Tibial nerve (tissue), 4 donors: Measurements from ENCODE around the gene CYP19A1. TPM values are rescaled to one million over a fixed set of nuclear protein-coding genes. Genes with fewer than 3 reads are reported as not detected.

ENCODE experiments used
- DNase-seq, 2 donors: peaks; one replicate each; pipeline ENCODE4 v3.0.0-alpha.2; 2019; ENCODE audit warnings: low spot score in 2 of 2
- H3K27ac ChIP-seq, 4 donors: fragments of 200-600 bp; sonication (generic) in 3 of 4; one replicate each; pipeline ENCODE4 v1.5.1; 2017 to 2019; ENCODE audit warnings: mild to moderate bottlenecking in 1 of 4
- H3K27me3 ChIP-seq, 2 donors: fragments of 200-600 bp; sonication (generic) in 1 of 2; one replicate each; pipeline versions ENCODE4 v1.5.1 to v1.6.0; 2017 to 2019
- H3K36me3 ChIP-seq, 3 donors: fragments of 200-600 bp; sonication (generic); one replicate each; pipeline ENCODE4 v1.5.1; 2018 to 2019
- H3K4me1 ChIP-seq, 4 donors: fragments of 200-600 bp; sonication (generic) in 3 of 4; one replicate each; pipeline ENCODE4 v1.5.1; 2017 to 2019
- H3K4me3 ChIP-seq, 4 donors: fragments of 200-600 bp; sonication (generic) in 3 of 4; one replicate each; pipeline ENCODE4 v1.5.1; 2017 to 2019; ENCODE audit warnings: mild to moderate bottlenecking in 1 of 4, moderate library complexity in 1 of 4
- H3K9me3 ChIP-seq, 4 donors: fragments of 200-600 bp; sonication (generic) in 3 of 4; one replicate each; pipeline ENCODE4 v1.5.1; 2017 to 2019
- EP300 ChIP-seq, 2 donors: sonication (generic); formaldehyde crosslinking; IDR thresholded peaks; one replicate each; pipeline ENCODE4 v1.6.1; 2017; ENCODE audit warnings: antibody characterized with exemption in 2 of 2, mild to moderate bottlenecking in 1 of 2
- POLR2A ChIP-seq, 2 donors: fragments of 450-650 bp; IDR thresholded peaks; one replicate each; pipeline ENCODE4 v1.6.1; 2017; ENCODE audit warnings: antibody characterized with exemption in 2 of 2, mild to moderate bottlenecking in 2 of 2, moderate library complexity in 2 of 2
- WGBS, 2 donors: methylation state at CpG; one replicate each; pipeline ENCODE4 v1.1.5; 2018; 5-methylcytosine and 5-hydroxymethylcytosine counted together
- total RNA-seq, 4 donors: library from RNA; depleted of rRNA; stranded (reverse); fragments of >200 nt; gene quantifications; one replicate each; pipeline ENCODE4 v1.1.0, GENCODE V29; 2016
- TF ChIP-seq, protein P1 (sequence below), 5 experiments: fragments of 200-600 bp in 3 of 5; fragments of 450-650 bp in 2 of 5; sonication (generic) in 3 of 5; IDR thresholded peaks; one replicate each; pipeline ENCODE4 v1.5.1; 2016 to 2019; ENCODE audit warnings: antibody characterized with exemption in 5 of 5, mild to moderate bottlenecking in 3 of 5, moderate library complexity in 2 of 5

CYP19A1 gene
- total RNA-seq, 4 donors from 2014 or later: 6.3 to 124 (median 15.6) TPM

DNA sequence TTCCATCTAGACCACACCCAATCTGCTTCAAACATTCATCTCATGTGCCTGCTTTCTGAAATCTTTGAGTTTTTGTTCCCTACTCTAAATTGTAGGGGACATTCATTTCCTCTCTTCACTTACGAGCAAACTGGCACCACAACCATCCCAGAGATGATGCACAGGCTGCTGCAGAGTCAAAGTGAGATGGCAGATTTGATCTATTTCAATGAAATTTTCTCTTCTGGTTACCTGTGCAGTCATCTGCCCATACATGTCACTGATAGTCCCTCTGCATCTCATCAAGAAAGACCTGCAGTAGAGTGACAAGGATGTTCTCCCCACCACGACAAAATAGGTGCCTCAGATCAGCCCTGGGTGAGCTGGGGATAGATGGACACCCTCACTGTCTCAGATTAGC lies 125.5 kb downstream of the CYP19A1 start:
- Histone ChIP-seq H3K9me3 (no peaks in the 10 kb centered on the region), H3K36me3 (no peaks in the 10 kb centered on the region), H3K27ac (no peak overlapping the region), H3K4me1 (no peaks in the 10 kb centered on the region), H3K27me3 (no peaks in the 10 kb centered on the region), H3K4me3 (no peak overlapping the region)
- no peak for DNase-seq
- WGBS, 2 donors: 85 to 87% methylated on average over 2 of the region's 2 CpGs
- no peak for TF ChIP-seq EP300 (IDR thresholded peaks at IDR 0.05)
- TF ChIP-seq, protein P1, sequence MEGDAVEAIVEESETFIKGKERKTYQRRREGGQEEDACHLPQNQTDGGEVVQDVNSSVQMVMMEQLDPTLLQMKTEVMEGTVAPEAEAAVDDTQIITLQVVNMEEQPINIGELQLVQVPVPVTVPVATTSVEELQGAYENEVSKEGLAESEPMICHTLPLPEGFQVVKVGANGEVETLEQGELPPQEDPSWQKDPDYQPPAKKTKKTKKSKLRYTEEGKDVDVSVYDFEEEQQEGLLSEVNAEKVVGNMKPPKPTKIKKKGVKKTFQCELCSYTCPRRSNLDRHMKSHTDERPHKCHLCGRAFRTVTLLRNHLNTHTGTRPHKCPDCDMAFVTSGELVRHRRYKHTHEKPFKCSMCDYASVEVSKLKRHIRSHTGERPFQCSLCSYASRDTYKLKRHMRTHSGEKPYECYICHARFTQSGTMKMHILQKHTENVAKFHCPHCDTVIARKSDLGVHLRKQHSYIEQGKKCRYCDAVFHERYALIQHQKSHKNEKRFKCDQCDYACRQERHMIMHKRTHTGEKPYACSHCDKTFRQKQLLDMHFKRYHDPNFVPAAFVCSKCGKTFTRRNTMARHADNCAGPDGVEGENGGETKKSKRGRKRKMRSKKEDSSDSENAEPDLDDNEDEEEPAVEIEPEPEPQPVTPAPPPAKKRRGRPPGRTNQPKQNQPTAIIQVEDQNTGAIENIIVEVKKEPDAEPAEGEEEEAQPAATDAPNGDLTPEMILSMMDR (IDR thresholded peaks at IDR 0.05): no peak
- no peak for TF ChIP-seq POLR2A (IDR thresholded peaks at IDR 0.05)

GRCh38 chr15:51212239-51212638 lies 126.2 kb downstream of the CYP19A1 start:
- H3K4me1 ChIP-seq: no peaks in the 10 kb centered on the region
- TF ChIP-seq EP300 (IDR thresholded peaks at IDR 0.05) (no peak), POLR2A (IDR thresholded peaks at IDR 0.05) (no peak)
- TF ChIP-seq, protein P1 (IDR thresholded peaks at IDR 0.05): no peak
- 83% methylated on average over 5 of the region's 5 CpGs for WGBS, 2 donors

GRCh38 chr15:51205050-51205975 lies 133.1 kb downstream of the CYP19A1 start:
- Histone ChIP-seq H3K27me3 (no peaks in the 10 kb centered on the region), H3K27ac (no peak overlapping the region), H3K36me3 (no peaks in the 10 kb centered on the region), H3K4me1 (no peaks in the 10 kb centered on the region), H3K9me3 (no peaks in the 10 kb centered on the region), H3K4me3 (no peak overlapping the region)
- TF ChIP-seq EP300 (IDR thresholded peaks at IDR 0.05) (no peak), POLR2A (IDR thresholded peaks at IDR 0.05) (no peak)
- TF ChIP-seq, protein P1 (IDR thresholded peaks at IDR 0.05): no peak
- WGBS, 2 donors: 78 to 92% methylated on average over 3 of the region's 3 CpGs
- no peak for DNase-seq

More at GRCh38 chr15:51212239-51212638, 126.2 kb downstream of the CYP19A1 start:
- Histone ChIP-seq H3K27me3 (no peaks in the 10 kb centered on the region), H3K4me3 (no peak overlapping the region), H3K27ac (no peak overlapping the region), H3K36me3 (no peaks in the 10 kb centered on the region), H3K9me3 (no peaks in the 10 kb centered on the region)
- no peak for DNase-seq

DNA sequence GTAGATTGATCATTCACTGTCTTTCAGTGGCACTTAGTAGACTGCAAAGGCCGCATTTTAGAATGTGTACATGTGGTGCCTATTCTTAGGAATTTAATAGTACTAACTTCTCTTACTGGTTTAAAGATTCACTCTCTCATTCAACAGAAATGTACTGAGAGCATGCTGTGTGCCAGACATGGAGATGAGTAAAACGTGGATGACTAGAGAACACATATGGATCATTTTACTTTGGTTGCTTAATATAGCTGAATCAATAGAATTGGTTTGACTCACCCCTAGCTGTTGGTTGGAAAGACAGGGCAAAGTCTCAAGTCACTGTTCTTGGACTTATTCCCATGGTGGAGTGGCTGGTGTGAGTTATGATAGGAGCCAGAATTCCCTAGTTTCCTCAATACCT lies 134.6 kb downstream of the CYP19A1 start:
- H3K4me3 ChIP-seq: no peak overlapping the region
- no peaks in the 10 kb centered on the region for H3K9me3 ChIP-seq
- H3K36me3 ChIP-seq: no peaks in the 10 kb centered on the region
- DNase-seq: no peak
- H3K27ac ChIP-seq: no peak overlapping the region
- 80 to 95% methylated on average over 2 of the region's 2 CpGs for whole genome bisulfite sequencing, 2 donors
- TF ChIP-seq, protein P1 (IDR thresholded peaks at IDR 0.05): no peak
- TF ChIP-seq POLR2A (IDR thresholded peaks at IDR 0.05) (no peak), EP300 (IDR thresholded peaks at IDR 0.05) (no peak)
- H3K27me3 ChIP-seq: no peaks in the 10 kb centered on the region
- no peaks in the 10 kb centered on the region for H3K4me1 ChIP-seq

DNA sequence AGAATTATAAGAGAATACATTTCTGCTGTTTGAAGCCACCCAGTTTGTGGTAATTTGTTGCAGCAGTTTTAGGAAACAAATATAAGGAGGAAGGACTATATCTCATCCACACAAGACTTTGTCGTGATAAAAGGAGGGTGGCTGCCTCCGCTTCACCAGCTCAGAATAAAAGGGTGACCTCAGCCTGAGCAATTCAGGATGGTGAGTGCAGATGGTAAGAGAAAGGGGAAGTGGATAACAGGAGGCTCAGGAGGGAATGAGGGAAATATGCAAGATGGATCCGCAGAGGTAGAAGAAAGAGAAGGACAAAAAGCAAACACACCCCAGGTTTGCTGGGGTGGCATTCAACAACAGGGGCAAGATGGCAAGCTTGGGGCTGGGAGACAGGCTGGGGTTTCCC lies 135.6 kb downstream of the CYP19A1 start:
- H3K4me1 ChIP-seq: peaks cover 0 to 4% (median 0%) of the 10 kb centered on the region in 4 donors
- H3K9me3 ChIP-seq: no peaks in the 10 kb centered on the region
- no peak overlapping the region for H3K27ac ChIP-seq
- no peaks in the 10 kb centered on the region for H3K36me3 ChIP-seq
- TF ChIP-seq POLR2A (IDR thresholded peaks at IDR 0.05): no peak
- TF ChIP-seq, protein P1 (IDR thresholded peaks at IDR 0.05): no peak
- no peak for TF ChIP-seq EP300 (IDR thresholded peaks at IDR 0.05)
- H3K4me3 ChIP-seq: no peak overlapping the region
- WGBS, 2 donors: 83 to 84% methylated on average over 3 of the region's 3 CpGs
- DNase-seq: no peak
- H3K27me3 ChIP-seq: no peaks in the 10 kb centered on the region
